ENCODE results near the gene PLGRKT.
"Not testable (repeated sequence)": the region's sequence is repeated elsewhere in the genome, so short reads cannot be mapped to it uniquely, and the experiment has no call there.

Gene PLGRKT

GRCh38 chr9:5437254-5438216, at the start of gene PLGRKT:
PLGRKT (minus strand) TSS chr9:5437925; CDS start chr9:5431977, 5,948 bp downstream.
- DNase-seq (ENCODE audit: low read depth): peak; percentile 85

- DNase-seq (ENCODE audit: low read depth): no peak
Observed at GRCh38 chr9:5486988-5487387, 49.3 kb upstream of the PLGRKT start.

GRCh38 chr9:5485378-5486085, 47.8 kb upstream of the PLGRKT start:
- no peak for DNase-seq (ENCODE audit: low read depth)

- DNase-seq (ENCODE audit: low read depth): no peak
Observed at GRCh38 chr9:5483306-5483705, 45.6 kb upstream of the PLGRKT start.

GRCh38 chr9:5482194-5482593, 44.5 kb upstream of the PLGRKT start:
- no peak for DNase-seq (ENCODE audit: low read depth)

GRCh38 chr9:5481322-5482040, 43.8 kb upstream of the PLGRKT start:
- DNase-seq (ENCODE audit: low read depth): no peak

- no peak for DNase-seq (ENCODE audit: low read depth)
Observed at GRCh38 chr9:5480919-5481318, 43.2 kb upstream of the PLGRKT start.

- DNase-seq (ENCODE audit: low read depth): no peak
Observed at GRCh38 chr9:5479994-5480694, 42.4 kb upstream of the PLGRKT start.

GRCh38 chr9:5478206-5478605, 40.5 kb upstream of the PLGRKT start:
- no peak for DNase-seq (ENCODE audit: low read depth)

- not testable (repeated sequence) for DNase-seq (ENCODE audit: low read depth)
Observed at GRCh38 chr9:5475611-5476010, 37.9 kb upstream of the PLGRKT start.

GRCh38 chr9:5470816-5471215, 33.1 kb upstream of the PLGRKT start:
- no peak for DNase-seq (ENCODE audit: low read depth)

- no peak for DNase-seq (ENCODE audit: low read depth)
Observed at GRCh38 chr9:5470122-5470521, 32.4 kb upstream of the PLGRKT start.

- DNase-seq (ENCODE audit: low read depth): no peak
Observed at GRCh38 chr9:5468850-5469249, 31.1 kb upstream of the PLGRKT start.

GRCh38 chr9:5466766-5467165, 29.0 kb upstream of the PLGRKT start:
- DNase-seq (ENCODE audit: low read depth): no peak

- DNase-seq (ENCODE audit: low read depth): no peak
Observed at GRCh38 chr9:5466005-5466404, 28.3 kb upstream of the PLGRKT start.

- DNase-seq (ENCODE audit: low read depth): not testable (repeated sequence)
Observed at GRCh38 chr9:5464831-5465330, 27.2 kb upstream of the PLGRKT start.

- no peak for DNase-seq (ENCODE audit: low read depth)
Observed at GRCh38 chr9:5460157-5460556, 22.4 kb upstream of the PLGRKT start.

- no peak for DNase-seq (ENCODE audit: low read depth)
Observed at GRCh38 chr9:5459289-5459829, 21.6 kb upstream of the PLGRKT start.

GRCh38 chr9:5455181-5455580, 17.5 kb upstream of the PLGRKT start:
- no peak for DNase-seq (ENCODE audit: low read depth)

GRCh38 chr9:5453673-5454072, 15.9 kb upstream of the PLGRKT start:
- DNase-seq (ENCODE audit: low read depth): no peak

- DNase-seq (ENCODE audit: low read depth): no peak
Observed at GRCh38 chr9:5453004-5453403, 15.3 kb upstream of the PLGRKT start.

- no peak for DNase-seq (ENCODE audit: low read depth)
Observed at GRCh38 chr9:5452286-5452609, 14.5 kb upstream of the PLGRKT start.
